Epithelial cell of esophagus (primary cell): ENCODE measurements around the gene STRN.
A peak's percentile ranks its signal among the peaks of the same experiment; 100 is the strongest.
"Not testable (repeated sequence)": the region's sequence is repeated elsewhere in the genome, so short reads cannot be mapped to it uniquely, and the experiment has no call there.

Experiments
- DNase-seq: peaks from one replicate; pipeline ENCODE4 v3.0.0; 2010; ENCODE audit warnings: low read depth
- H3K4me3 ChIP-seq: 2 replicates; pipeline ENCODE4 v1.5.1; 2011; ENCODE audit warnings: mild to moderate bottlenecking, low read length, control low read depth
- CTCF ChIP-seq: IDR thresholded peaks from 2 replicates; pipeline ENCODE4 v1.5.1; 2011; ENCODE audit warnings: low read depth, mild to moderate bottlenecking, low read length, control low read depth, inconsistent platforms; ENCODE audit not compliant: insufficient read depth; ENCODE audit errors: missing control alignments

The STRN gene

GRCh38 chr2:36904636-36905035 is 61.7 kb downstream of the STRN start:
- no peak overlapping the region for H3K4me3 ChIP-seq
- DNase-seq, result no peak
- no peak for TF ChIP-seq CTCF

GRCh38 chr2:36902385-36903120 is 63.8 kb downstream of the STRN start:
- TF ChIP-seq CTCF, result no peak
- H3K4me3 ChIP-seq, result no peak overlapping the region
- no peak for DNase-seq

- TF ChIP-seq CTCF, result no peak
- DNase-seq, result no peak
- H3K4me3 ChIP-seq, result no peak overlapping the region
These were observed 73.5 kb downstream of the STRN start for GRCh38 chr2:36892805-36893204.

GRCh38 chr2:36889795-36890194 is 76.5 kb downstream of the STRN start:
- H3K4me3 ChIP-seq, result no peak overlapping the region
- peak; percentile 95 for DNase-seq
- no peak for TF ChIP-seq CTCF

- not testable (repeated sequence) for DNase-seq, H3K4me3 ChIP-seq
These were observed 79.2 kb downstream of the STRN start for GRCh38 chr2:36887095-36887494.

- no peak overlapping the region for H3K4me3 ChIP-seq
- DNase-seq, result no peak
- no peak for TF ChIP-seq CTCF
These were observed 79.7 kb downstream of the STRN start for GRCh38 chr2:36886664-36887063.

GRCh38 chr2:36885605-36886004 is 80.7 kb downstream of the STRN start:
- H3K4me3 ChIP-seq, result no peak overlapping the region
- DNase-seq, result no peak
- no peak for TF ChIP-seq CTCF
